Stomach (tissue), 9 donors: Measurements from ENCODE around the gene ICAM2. TPM values are rescaled to one million over a fixed set of nuclear protein-coding genes. Genes with fewer than 3 reads are reported as not detected.

Experiments used
- DNase-seq, 2 donors: peaks; one replicate each; pipeline versions ENCODE4 v3.0.0 to v3.0.0-alpha.2; 2013 to 2019
- H3K27ac ChIP-seq, 5 donors: fragments of 200-600 bp in 4 of 5; sonication (generic) in 4 of 5; one replicate each; pipeline ENCODE4 v1.5.1; 2013 to 2019; ENCODE audit warnings: mild to moderate bottlenecking in 1 of 5, moderate library complexity in 1 of 5
- H3K27me3 ChIP-seq, 3 donors: fragments of 200-600 bp; sonication (generic); one replicate each; pipeline ENCODE4 v1.5.1; 2017 to 2019; ENCODE audit warnings: mixed run types in 1 of 3
- H3K36me3 ChIP-seq, 4 donors: fragments of 200-600 bp; sonication (generic); 1 replicate in 3 of 4; 2 replicates in 1 of 4; pipeline ENCODE4 v1.5.1; 2016 to 2019
- H3K4me1 ChIP-seq, 4 donors: fragments of 200-600 bp; sonication (generic); one replicate each; pipeline ENCODE4 v1.5.1; 2016 to 2019
- H3K4me3 ChIP-seq, 4 donors: fragments of 200-600 bp; sonication (generic) in 3 of 4; one replicate each; pipeline ENCODE4 v1.5.1; 2016 to 2019; ENCODE audit warnings: mild to moderate bottlenecking in 1 of 4
- H3K9me3 ChIP-seq, 4 donors: fragments of 200-600 bp; sonication (generic); one replicate each; pipeline ENCODE4 v1.5.1; 2016 to 2019
- CTCF ChIP-seq, 7 experiments: fragments of 450-650 bp in 4 of 7; fragments of 200-600 bp in 3 of 7; sonication (generic) in 3 of 7; IDR thresholded peaks; one replicate each; pipeline ENCODE4 v1.5.1; 2016 to 2019; ENCODE audit warnings: antibody characterized with exemption in 7 of 7, control low read depth in 2 of 7, mild to moderate bottlenecking in 1 of 7
- EP300 ChIP-seq: sonication (generic); formaldehyde crosslinking; IDR thresholded peaks from one replicate; pipeline ENCODE4 v1.6.1; 2017; ENCODE audit warnings: antibody characterized with exemption
- POLR2A ChIP-seq, 4 donors: fragments of 450-650 bp; IDR thresholded peaks; one replicate each; pipeline ENCODE4 v1.6.1; 2016; ENCODE audit warnings: antibody characterized with exemption in 4 of 4, control low read depth in 2 of 4, mild to moderate bottlenecking in 1 of 4, moderate library complexity in 1 of 4
- POLR2AphosphoS5 ChIP-seq, 3 donors: sonication (generic); formaldehyde crosslinking; IDR thresholded peaks; one replicate each; pipeline ENCODE4 v1.6.1; 2016; ENCODE audit warnings: antibody characterized with exemption in 3 of 3
- whole genome bisulfite sequencing, 5 donors: extraction: QIAGEN DNeasy Blood & Tissue Kit in 3 of 5; methylation state at CpG; one replicate each; pipeline versions ENCODE4 v1.1.5 to v1.1.7; 2013 to 2018; 5-methylcytosine and 5-hydroxymethylcytosine counted together
- intact Hi-C: fragments of 100-400 bp; cut with DNase I; formaldehyde crosslinking; loops from one replicate; pipeline ENCODE4 v1.15.1; 2023; ENCODE audit warnings: low total_unique reads
- polyA plus RNA-seq, 3 donors: library from polyadenylated mRNA; stranded (reverse); fragments of 200-250 nt; gene quantifications; one replicate each; pipeline ENCODE4 v1.2.3, GENCODE V29; 2013
- total RNA-seq, 5 donors: library from RNA; depleted of rRNA; stranded (reverse); fragments of >200 nt; gene quantifications; one replicate each; pipeline versions ENCODE4 v1.1.0 to v1.2.3, GENCODE V29; 2014 to 2016
- donor health status: healthy with polysubstance abuse.
- donor health status: Bipolar disorder and iron deficiency.
- donor health status: healthy.

ICAM2 gene
- total and polyA plus RNA-seq, 8 donors, result 4.7 to 25.3 (median 10.7) TPM; not detected in 2

- H3K36me3 ChIP-seq, result no peaks in the 10 kb centered on the region
- no peak for DNase-seq
- WGBS, 5 donors, result 60 to 88% (median 81%) methylated on average over 7 to 11 of the region's 11 CpGs
- H3K4me3 ChIP-seq, result no peak overlapping the region
- peaks cover 0 to 54% (median 15%) of the 10 kb centered on the region in 3 donors for H3K27me3 ChIP-seq
- H3K27ac ChIP-seq, result no peak overlapping the region
- intact Hi-C loops, result no loop called here
- TF ChIP-seq POLR2A (IDR thresholded peaks at IDR 0.05) (no peak), EP300 (no peak), CTCF (IDR thresholded peaks at IDR 0.05) (no peak), POLR2AphosphoS5 (IDR thresholded peaks at IDR 0.05) (no peak)
- H3K9me3 ChIP-seq, result no peaks in the 10 kb centered on the region
- peaks cover 6 to 25% (median 11%) of the 10 kb centered on the region in 4 donors for H3K4me1 ChIP-seq
Measured at GRCh38 chr17:63991611-63992010, 28.8 kb downstream of the ICAM2 start.

GRCh38 chr17:63989622-63990345, 30.6 kb downstream of the ICAM2 start:
- Histone ChIP-seq H3K27me3 (peaks cover 0 to 52% (median 15%) of the 10 kb centered on the region in 3 donors), H3K4me3 (no peak overlapping the region), H3K9me3 (no peaks in the 10 kb centered on the region), H3K27ac (no peak overlapping the region), H3K36me3 (no peaks in the 10 kb centered on the region), H3K4me1 (peaks cover 6 to 25% (median 19%) of the 10 kb centered on the region in 4 donors)
- DNase-seq, result no peak
- 82 to 88% (median 86%) methylated on average over 20 to 21 of the region's 21 CpGs for WGBS, 5 donors
- intact Hi-C loops, result no loop called here
- TF ChIP-seq EP300 (no peak), POLR2A (IDR thresholded peaks at IDR 0.05) (no peak), CTCF (IDR thresholded peaks at IDR 0.05) (no peak), POLR2AphosphoS5 (IDR thresholded peaks at IDR 0.05) (no peak)

GRCh38 chr17:63988741-63989621, 31.5 kb downstream of the ICAM2 start:
- Histone ChIP-seq H3K36me3 (no peaks in the 10 kb centered on the region), H3K27me3 (peaks cover 0 to 52% (median 15%) of the 10 kb centered on the region in 3 donors), H3K27ac (no peak overlapping the region), H3K4me1 (peaks cover 6 to 26% (median 25%) of the 10 kb centered on the region in 4 donors), H3K4me3 (no peak overlapping the region), H3K9me3 (no peaks in the 10 kb centered on the region)
- DNase-seq, result peak in 1 of 2 donors; percentile 81
- WGBS, 5 donors, result 45 to 57% (median 49%) methylated on average over 30 to 35 of the region's 35 CpGs
- TF ChIP-seq POLR2A (IDR thresholded peaks at IDR 0.05), result no peak
- intact Hi-C loops, result no loop called here

GRCh38 chr17:63988127-63988478, 32.3 kb downstream of the ICAM2 start:
- intact Hi-C loops, result no loop called here

More at GRCh38 chr17:63988127-63988478, 32.3 kb downstream of the ICAM2 start:
- H3K9me3 ChIP-seq, result no peaks in the 10 kb centered on the region
- WGBS, 5 donors, result 85 to 94% (median 90%) methylated on average over 3 to 5 of the region's 5 CpGs
- H3K27ac ChIP-seq, result no peak overlapping the region
- H3K36me3 ChIP-seq, result no peaks in the 10 kb centered on the region
- H3K4me3 ChIP-seq, result no peak overlapping the region
- peaks cover 0 to 48% (median 15%) of the 10 kb centered on the region in 3 donors for H3K27me3 ChIP-seq
- DNase-seq, result no peak
- TF ChIP-seq CTCF (IDR thresholded peaks at IDR 0.05) (no peak), POLR2AphosphoS5 (IDR thresholded peaks at IDR 0.05) (no peak), POLR2A (IDR thresholded peaks at IDR 0.05) (no peak), EP300 (no peak)
- peaks cover 6 to 26% (median 25%) of the 10 kb centered on the region in 4 donors for H3K4me1 ChIP-seq
